Activated CD4-positive, alpha-beta T cell treated with anti-CD3 and anti-CD28 coated beads, Interleukin-2, amount 50 U/mL, for 48 hours (primary cell): ENCODE measurements around the gene GUK1.
"Not testable (repeated sequence)": the region's sequence is repeated elsewhere in the genome, so short reads cannot be mapped to it uniquely, and the experiment has no call there.

Experiments used
- DNase-seq, 2 experiments: peaks; one replicate each; pipeline ENCODE4 v3.0.0-alpha.2; 2020

Gene GUK1

DNA sequence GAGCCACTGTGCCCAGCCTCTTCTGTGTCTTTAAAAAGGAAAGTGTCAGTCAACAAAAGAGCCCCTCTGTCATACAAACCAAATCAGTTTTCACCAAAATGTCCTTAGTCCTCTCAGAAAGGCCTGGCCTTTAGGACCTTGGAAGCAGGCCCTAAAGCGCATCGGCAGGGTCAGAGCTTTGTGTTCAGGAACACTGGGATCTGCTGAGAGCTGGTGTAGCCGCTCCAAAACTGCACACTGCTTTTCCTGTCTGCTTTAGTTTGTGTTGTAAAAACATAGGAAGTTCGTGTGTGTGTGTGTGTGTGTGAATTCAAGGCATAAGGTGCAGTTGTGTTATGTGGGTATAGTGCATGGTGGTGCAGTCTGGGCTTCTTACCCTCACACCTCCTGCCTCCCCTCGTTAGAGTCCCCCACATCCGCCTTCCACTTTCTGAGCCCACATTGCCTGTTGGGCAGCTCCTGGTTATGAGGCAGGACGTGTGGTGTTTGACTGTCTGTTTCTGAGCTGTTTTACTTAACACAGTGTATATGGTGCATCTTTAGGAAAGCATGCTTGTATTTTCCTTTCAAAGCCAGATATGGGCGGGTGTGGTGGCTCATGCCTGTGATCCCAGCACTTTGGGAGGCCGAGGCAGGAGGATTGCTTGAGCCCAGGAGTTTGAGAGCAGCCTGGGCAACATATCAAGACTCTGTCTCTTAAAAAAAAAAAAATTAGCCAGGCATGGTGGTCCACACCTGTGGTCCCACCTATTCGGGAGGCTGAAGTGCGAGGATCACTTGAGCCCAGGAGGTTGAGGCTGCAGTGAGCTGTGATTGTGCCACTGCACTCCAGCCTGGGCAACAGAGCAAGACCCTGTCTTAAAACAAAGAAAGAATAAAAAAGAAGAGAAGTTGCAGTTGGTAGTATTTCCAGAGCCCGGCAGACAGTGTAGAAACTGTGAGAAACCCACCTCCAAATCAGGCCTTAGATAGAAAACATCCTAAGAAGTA is 37.9 kb downstream of the GUK1 start:
- no peak for DNase-seq

DNA sequence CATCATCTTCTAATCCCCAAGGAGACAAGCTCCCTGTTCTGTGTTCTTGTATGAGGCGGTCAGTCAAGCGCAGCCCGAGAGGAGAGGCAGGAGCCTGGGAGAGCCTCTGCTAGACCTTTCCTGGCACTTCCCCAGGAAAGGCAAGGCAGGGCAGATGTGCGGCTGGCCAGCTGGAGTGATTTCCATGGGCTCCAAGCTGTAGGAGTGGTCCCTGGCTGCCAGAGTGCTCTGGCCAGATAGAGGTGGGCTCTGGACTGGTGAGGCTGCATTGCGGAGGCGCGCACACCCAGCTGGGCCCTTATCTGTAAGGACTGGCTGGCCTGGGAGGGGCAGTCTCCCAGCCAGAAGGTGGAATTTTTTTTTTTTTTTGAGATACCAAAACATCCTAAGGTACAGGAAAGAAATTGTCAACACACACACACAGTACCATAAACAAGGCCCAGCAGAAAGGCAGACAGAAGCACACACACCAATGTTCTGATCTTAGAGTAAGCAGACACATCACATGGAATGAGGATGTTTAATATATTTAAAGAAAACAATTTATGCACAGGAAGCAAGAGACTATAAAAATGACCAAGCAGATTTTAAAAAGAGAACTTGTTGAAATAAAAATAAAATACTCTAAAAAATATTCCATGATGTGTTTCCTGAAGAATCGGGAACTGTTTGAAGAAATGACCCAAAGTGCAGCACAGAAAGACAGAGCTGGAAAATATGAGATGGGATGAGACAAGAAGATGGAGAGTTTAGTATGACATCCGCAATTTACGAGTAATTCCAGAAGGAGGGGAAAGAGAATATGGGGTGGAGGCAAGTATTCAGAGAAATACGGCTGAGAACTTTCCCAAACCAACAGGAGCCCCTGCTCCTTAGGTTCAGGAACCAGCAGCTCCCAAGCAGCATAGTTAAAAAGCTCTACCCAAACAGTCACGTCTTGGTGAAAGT is 38.9 kb downstream of the GUK1 start:
- no peak for DNase-seq

DNA sequence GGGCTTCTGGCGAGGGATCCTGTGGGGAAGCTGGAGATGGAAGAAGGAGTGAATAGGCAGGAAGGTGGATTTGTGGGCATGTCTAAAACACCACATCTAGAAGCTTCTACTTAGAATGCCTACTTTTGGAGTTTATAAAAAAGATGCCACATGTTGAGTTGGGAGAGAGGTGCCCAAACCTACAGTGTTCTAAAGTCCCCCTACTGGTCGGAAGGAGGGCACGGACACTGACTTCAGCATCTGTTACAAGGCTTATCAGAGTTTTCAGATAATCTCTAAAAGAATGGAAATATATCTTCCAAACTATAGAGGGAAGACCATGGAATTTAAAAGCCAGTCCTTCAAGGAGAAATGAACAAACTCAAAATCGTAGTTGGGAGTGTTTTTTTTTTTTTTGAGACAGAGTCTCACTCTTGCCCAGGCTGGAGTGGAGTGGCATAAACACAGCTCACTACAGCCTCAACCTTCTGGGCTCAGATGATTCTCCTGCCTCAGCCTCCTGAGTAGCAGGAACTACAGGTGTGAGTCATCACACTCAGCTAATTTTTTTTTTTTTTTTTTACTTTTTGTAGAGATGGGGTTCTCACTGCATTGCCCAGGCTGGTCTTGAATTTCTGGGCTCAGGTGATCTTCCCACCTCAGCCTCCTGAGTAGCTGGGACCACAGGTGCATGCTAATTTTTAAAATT is 40.3 kb downstream of the GUK1 start:
- DNase-seq: no peak

DNA sequence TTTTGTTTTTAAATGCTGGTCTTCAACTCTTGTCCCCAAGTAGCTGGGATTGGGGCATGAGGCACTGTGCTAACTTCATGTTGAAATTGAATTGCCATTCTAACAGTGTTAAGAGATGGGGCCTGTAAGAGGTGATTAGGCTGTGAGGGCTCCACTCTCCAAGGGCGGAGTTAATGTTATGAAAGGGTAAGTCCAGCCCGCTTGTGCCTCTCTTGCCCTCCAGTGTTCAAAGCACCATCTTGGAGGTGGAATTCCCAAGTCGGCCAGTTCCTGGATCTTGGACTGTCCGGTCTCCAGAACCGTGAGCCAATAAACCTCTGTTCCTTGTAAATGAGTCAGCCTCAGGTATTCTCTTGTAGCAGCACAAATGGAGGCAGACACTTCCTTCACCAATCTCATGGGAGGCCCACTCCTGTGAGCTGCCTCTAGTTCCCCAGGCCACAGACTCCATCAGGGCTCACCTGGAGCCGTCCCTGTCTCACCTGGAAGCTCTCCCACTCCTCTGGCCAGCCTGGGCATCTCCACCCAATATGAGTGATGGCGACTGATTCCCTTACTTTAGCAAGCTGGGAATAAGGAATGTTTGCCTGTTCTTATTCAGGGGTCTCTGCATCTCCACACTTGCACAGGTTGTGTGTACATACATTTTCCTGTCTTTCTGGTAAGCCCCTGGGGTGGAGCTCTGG is 41.0 kb downstream of the GUK1 start:
- no peak for DNase-seq

DNA sequence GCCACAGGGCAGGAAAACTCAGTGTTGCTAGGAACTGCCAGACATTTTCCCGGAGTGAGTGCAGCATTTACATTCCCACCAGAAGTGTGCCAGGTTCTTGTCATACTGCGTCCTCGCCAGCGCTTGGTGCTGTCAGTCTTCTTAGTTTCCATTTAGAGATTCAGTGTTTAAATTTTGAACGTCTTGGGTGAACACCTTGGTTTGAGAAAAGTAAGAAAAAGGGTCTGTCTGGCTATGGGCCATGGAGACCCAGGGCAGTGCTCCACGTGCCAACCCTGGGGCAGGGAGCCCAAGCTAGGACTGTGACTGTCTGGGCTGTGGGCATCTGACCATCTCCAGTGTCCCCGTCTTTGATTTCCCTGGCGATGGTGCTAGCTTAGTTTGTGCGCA is 41.6 kb downstream of the GUK1 start:
- DNase-seq: no peak

DNA sequence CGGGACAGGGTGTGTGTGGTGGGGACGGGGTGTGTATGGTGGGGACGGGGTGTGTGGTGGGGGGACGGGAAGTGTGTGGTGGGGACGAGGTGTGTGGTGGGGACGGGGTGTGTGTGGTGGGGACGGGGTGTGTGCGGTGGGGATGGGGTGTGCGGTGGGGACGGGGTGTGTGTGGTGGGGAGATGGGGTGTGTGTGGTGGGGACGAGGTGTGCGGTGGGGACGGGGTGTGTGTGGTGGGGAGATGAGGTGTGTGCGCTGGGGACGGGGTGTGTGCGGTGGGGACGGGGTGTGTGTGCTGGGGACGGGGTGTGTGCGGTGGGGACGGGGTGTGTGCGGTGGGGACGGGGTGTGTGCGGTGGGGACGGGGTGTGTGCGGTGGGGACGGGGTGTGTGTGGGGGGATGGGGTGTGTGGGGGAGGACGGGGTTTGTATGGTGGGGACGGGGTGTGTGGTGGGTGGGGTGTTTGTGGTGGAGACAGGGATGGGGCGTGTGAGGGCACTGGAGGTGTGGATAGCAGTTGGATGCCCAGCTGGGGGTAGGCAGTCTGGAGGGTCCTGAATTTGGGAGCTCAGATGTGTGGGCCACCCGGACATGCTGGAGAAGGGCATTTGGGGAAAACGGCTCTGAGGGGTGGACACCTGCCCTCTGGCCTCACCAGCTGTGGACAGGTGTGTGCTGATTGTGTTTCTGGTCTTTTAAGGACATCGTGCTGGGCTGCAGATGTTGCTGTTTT is 42.4 kb downstream of the GUK1 start:
- DNase-seq: no peak

DNA sequence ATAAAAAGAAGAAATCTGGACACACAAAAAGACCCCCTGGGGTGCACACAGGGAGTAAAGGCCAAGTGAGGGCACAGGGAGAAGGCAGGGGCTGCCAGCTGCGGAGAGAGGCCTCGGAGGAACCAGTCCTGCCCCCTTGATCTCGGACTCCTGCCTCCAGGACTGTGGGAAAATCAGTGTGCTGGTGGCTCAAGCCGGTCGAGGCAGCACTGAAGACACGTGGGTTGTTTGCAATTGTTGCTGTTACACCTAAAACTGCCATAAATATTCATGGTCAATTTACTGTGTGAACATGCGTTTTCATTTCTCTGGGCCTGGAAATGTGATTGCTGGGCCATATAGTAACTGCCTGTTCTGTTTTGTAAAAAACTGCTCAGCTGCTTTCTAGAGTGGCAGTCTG is 44.1 kb downstream of the GUK1 start:
- DNase-seq: no peak

DNA sequence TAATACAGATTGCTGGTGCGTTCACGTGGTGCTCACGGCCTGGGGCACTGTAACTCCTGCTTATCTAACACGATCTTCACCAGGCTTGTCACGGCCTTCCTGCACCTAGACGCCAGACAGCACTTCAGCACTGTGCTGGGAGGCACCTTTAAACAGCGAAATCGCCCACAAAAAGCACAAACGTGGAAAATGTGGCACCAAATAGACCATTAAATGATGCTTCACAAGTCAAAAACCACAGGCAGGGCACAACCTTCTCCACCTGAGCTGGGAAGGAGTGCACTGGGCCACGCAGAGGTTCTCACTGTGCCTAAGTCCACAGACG is 45.5 kb downstream of the GUK1 start:
- DNase-seq: no peak

DNA sequence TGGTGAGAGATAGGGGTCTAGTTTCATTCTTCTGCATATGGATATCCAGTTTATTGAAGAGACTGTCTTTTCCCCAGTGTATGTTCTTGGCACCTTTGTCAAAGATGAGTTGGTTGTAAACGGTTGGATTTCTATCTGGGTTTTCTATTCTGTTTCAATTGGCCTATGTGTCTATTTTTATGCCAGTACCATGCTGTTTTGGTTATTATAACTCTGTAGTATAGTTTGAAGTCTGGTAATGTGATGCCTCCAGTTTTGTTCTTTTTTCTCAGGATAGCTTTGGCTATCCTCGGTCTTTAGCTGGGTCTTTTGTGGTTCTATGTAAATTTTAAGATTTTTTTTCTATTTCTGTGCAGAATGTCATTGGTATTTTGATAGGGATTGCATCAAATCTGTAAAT is 48.2 kb downstream of the GUK1 start:
- DNase-seq: not testable (repeated sequence)

DNA sequence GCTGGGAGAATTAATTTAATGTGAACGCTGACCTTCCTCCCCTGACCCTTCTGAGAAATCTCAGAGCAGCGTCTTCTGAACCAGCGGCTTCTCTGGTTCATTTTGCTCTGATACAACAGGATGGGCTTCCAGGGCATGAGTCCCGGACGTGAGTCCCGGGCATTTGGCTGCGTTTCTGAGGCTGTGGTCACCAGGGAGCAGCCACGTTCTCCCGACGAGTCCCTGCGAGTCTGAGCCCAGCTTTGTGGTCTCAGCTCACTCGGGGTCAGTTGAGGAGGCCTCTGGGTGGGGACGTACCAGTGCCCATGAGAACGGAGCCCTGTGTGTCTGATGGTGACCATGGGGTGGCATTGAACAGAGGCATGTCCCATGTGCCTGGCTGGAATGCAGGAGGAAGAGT is 50.1 kb downstream of the GUK1 start:
- no peak for DNase-seq

DNA sequence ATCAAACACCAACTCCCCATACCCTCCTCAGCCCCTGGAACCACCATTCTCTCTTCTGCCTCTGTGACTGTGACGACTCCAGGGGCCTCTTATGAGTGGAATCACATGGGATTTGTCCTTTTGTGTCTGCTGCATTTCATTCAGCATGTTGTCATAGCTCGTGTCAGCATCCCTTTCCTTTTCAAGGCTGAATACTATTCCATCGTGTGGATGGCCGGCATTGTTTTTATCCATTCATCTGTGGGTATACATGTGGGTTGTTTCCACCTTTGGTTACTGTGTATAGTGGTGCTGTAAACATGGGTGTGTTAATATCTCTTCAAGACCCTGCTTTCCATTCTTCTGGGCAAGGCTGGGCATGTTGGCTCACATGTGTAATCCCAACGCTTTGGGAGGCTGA is 50.7 kb downstream of the GUK1 start:
- DNase-seq: no peak

DNA sequence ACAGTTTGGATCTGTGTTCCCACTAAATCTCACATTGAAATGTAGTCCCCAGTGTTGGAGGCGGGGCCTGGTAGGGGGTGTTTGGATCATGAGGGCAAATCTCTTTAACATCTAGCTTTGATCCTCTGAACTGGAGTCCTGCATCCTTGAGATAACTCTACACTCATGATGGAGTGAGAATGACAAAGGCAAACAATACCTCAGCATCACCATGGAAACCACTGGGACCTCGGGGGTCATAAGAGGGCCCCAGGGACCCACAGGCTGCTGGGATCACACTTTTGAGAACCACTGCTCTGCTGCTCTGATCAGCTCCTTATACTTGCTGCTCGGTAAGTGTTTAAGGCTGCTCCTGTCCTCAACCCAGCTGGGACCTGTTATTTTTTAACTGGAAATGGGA is 54.4 kb downstream of the GUK1 start:
- no peak for DNase-seq

DNA sequence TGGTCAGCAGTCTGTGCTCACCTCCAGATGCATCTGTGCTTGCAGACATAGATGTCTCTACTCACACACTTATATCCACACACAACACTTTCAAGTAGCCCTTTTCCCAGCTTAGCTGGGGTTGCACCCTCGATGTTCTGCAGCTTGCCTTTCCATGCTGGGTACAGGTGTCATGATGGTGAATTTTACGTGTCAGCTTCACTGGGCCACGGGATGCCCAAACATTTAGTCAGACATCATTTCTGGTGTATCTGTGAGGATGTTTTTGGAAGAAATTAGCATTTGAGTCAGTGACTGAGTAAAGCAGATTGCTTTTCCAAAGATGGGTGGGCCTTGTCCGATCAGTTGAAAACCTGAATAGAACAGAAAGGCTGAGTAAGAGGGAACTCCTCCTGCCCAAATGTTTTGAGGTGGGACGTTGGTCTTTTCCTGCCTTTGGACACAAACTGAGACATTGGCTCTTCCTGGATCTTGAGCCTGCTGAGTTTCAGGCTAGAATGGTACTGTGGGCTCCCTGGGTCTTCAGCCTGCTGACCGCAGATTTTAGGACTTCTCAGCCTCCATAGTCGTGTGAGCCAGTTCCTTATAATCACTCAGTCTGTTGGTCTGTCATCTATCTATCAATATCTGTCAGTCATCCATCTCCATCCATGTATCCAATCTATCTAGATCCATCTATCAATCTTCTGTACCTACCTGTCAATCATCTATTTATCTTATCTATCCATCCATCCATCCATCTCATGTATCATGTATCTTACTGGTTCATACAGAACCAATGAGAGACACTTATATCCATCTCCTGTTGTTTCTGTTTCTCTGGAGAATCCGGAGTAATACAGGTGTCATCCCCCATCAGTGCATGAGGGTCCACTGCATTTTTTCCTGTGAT is 55.1 kb downstream of the GUK1 start:
- DNase-seq: no peak

DNA sequence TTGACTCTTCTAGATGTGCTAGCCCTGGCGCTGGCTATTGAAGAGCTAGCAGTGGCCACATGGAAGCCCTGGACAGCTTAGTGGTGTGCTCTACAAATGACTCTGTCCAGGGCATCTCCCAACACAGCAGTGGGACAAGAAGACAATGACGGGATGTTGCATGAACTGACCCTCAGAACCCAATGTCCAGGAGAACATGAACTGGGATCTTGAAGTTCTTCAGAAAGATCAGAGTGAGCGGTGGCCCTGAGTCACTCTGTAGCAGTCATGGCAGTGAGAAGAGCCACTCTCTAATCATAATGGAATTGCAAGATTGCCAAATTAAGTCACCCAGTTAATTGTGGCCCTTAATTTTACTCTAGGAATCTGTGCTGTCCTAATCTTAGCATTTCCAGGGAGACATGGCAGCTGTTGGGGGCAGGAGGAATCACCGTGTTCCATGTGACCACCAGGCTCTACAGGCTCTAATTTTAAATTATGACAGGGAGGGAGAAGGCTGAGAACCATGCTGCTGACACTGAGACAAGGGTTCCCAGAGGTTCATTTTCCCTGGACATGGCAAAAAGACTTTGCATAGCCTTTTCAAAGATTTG is 57.6 kb downstream of the GUK1 start:
- no peak for DNase-seq
